Measurements from ENCODE around the gene DHCR24.

Gene DHCR24

DNA sequence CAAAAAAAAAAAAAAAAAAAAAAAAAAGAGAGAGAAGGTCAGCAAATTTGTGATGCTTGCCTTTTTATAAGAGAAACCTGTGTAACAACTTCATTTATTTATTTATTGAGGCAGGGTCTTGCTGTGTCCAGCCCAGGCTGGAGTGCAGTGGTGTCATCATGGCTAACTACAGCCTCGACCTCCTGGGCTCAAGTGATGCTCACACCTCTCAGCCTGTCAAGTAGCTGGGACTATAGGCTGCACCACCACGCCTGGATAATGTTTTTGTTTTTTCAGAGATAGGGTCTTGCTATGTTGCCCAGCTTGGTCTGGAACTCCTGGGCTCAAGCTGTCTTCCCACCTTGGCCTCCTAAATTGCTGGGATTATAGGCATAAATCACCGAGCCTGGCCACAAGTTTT lies 42.4 kb downstream of the DHCR24 start:
- no peak for DNase-seq (ENCODE audit: low spot score)

DNA sequence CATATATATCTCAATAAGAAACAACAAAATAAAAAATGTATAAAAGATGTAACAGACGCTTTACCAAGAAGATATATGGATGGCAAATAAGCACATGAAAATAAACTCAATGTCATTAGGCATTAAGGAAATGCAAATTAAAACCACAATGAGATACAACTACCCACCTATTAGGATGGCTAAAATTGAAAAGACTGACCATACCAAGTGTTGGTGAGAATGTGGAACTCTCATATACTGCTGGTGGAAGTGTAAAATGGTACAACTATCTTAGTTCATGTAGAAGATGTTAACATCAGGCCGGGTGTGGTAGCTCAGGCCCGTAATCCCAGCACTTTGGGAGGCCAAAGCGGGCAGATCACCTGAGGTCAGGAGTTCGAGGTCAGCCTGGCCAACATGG lies 43.5 kb downstream of the DHCR24 start:
- no peak for DNase-seq (ENCODE audit: low spot score)

DNA sequence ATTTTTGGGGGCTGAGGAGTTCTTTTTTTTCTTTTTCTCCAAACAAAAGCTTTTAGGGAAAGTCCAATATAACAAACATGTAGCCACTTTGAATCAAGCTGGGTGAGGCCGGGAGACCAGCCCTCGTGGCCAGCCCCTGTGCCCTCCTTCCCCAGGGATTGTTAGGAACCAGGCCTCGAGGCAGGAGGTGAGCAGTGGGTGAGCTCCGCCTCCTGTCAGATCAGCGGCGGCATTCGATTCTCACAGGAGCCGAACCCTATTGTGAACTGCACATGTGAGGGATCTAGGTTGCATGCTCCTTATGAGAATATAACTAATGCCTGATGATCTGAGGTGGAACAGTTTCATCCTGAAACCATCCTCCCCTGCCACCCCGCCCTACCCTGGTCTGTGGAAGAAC lies 44.0 kb downstream of the DHCR24 start:
- DNase-seq (ENCODE audit: low spot score) = no peak

DNA sequence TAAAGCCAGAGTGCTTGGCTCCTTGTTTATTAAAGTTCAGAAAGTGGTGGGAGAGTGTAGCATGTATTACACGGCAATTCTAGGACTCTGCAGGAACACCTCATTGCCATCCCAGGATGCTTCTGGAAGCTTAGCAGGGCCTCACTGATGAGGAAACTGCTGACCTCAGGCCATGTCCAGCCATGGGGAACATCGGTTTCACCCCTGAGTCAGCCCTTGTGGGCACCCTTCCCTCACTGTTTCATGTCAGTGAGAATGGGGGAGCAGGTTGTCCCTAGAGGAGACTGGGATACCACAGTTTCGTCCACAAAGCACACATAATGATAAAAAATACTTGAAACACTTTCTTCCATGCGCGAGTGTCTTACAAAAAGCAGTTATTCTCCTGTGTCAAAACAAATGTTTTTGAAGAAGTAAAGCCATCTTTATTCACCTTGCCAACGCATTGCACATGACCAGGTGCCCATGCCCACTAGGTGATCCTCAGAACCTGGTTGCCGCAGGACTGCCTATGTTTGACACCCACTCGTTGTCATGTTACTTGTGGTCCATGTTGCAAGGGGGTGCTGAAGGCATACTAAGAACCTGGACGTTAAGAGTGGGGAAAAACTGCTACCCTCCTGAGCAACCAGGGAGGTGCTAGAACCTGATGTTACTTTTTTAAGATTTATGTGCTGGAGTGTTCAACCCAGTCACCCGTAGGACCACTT lies 44.6 kb downstream of the DHCR24 start:
- no peak for DNase-seq (ENCODE audit: low spot score)

DNA sequence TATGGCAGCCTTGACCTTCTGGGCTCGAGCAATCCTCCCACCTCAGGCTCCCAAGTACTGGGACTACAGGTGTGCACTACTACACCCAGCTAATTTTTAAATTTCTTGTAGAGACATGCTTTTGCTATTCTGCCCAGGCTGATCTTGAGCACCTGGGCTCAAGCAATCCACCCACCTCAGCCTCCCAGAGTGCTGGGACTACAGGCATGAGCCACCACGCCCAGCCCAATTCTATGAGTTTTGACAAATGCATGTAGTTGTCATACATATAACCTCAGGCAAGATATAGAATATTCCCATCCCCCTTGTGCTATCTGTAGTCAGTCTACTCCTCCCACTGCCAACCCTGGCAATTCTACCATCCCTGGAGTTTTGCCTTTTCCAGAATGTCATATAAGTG lies 47.2 kb downstream of the DHCR24 start:
- no peak for DNase-seq (ENCODE audit: low spot score)

DNA sequence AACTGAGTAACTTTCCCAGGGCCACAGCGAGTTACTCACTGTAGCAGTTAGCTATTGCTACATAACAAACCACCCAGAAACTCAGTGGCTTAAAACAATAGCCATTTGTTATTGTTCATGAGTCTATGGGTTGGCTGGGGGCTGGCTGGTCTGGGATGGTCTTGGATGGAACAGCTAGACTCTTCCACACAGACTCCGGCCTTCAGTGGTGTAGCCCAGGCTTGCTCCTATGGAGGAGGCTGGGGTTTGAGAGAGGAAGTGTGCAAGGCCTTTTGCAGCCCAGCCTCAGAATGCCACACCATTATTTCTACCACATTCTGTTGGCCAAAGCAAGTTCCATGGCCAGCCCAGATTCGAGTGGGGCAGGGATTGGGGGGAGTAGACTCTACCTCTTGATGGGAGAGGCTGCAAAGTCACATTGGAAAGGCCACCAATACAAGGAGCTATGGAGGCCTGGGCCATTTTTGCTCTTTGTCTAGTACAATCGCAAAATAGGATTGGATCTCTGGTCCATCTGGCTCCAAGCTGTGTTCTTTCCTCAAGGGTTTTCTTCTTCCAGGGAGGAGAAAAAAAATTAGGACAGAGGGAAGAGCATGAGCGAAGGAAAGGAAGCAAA lies 48.3 kb downstream of the DHCR24 start:
- no peak for DNase-seq (ENCODE audit: low spot score)

DNA sequence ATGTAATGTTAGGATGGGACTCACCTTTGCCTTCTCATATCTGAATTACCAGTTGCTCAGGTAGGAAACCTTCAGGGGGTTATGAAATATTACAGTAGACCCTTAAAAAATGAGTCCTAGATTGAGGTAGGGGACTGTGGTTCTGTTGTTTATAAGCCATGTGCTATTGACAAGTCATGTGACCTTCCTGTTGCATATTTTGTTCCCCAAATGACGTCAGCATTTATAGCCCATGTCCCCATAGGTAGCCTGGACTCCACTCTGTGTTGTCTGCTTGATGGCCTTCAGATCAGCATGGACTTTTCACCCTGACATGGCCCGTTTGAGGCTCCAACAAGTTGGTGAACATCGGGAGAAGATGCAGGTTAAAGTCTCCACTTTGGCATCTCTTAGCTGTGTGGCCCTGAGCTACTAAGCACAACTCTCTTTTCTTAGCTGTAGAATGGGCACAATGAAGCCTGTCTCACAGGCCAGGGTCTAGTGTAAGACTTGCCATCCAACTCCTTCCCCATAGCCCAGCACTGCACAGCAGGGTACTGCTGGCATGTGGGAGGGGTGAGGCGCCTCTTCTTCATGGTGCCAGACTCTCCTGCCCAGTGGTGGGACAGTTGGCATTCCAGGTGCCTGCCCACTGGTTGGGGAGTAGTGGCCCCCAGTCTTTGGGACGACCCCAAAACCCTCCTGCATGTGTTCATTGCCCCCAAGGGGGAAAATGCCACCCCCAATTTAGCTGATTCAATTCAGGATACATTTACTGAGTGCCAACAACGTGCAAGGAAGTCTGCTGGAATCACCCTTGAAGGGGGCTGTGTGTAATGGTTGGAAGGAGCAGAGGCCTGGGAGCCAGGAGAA lies 49.8 kb downstream of the DHCR24 start:
- DNase-seq (ENCODE audit: low spot score) = no peak

DNA sequence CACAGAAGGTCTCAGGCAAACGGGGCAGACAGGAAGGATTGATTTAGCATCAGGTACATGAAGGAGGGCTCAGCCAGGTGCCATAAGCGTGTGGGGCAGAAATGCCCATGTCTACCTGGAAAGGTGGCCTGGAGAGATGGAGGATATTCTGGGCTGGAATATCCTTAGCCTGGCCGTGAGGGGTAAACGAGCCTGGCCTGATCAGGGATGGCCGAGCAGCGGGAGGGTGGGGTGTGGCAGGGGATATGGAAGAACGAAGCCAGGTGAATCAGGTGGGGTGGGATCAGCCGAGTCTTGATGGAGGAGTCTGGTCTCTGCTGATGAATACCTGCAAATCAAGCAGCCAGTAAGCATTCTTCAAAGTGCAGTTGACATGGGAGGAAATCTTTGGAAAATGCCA lies 50.4 kb downstream of the DHCR24 start:
- DNase-seq (ENCODE audit: low spot score) = no peak

DNA sequence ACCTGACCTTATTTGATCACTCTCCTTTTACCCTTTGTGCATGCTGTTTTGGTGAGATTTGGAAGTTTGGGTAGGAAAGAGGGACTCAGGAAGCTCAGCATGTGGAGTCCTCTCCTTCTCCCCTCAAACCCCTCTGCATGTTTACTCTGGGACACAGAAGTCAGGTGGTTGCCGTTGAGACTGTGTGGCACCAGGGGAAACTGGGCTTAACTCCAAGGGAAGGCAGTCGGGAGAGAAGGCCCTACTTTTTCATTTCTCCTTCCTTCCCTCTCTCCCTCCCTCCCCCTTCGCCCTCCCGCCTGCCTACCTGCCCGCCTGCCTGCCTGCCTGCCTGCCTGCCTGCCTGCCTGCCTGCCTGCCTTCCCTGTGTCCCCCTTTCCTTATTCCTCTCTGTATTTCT lies 51.0 kb downstream of the DHCR24 start:
- DNase-seq (ENCODE audit: low spot score) = no peak

DNA sequence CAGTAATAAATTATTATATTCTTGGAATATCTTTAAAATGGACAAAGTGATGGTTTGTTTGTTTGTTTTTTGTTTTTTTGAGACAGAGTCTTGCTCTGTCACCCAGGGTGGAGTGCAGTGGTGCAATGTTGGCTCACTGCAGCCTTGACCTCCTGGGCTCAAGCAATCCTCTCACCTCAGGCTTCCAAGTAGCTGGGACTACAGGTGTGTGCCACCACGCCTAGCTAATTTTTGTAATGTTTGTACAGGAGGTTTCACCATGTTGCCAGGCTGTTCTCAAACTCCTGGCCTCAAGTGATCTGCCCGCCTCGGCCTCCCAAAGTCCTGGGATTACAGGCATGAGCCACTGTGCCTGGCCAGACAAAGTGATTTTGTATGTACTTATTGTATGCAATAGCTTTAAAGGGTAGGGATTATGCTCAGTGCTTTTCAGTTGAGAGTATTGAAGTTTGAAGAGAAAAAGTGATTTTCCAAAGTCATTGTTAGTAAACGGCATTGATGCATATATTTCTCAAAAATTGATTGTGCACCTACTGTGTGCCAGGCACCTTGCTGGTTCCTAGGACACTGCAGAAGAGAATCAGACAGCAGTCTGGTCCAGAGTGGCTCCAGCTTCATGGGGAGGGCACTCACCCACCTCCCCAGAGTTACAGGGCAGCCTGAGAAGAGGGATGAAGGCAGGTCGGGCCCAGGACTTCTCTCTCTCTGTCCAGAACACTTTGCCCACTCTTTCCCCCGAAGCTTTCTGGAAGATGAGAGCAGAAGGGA lies 51.7 kb downstream of the DHCR24 start:
- DNase-seq (ENCODE audit: low spot score) = no peak

DNA sequence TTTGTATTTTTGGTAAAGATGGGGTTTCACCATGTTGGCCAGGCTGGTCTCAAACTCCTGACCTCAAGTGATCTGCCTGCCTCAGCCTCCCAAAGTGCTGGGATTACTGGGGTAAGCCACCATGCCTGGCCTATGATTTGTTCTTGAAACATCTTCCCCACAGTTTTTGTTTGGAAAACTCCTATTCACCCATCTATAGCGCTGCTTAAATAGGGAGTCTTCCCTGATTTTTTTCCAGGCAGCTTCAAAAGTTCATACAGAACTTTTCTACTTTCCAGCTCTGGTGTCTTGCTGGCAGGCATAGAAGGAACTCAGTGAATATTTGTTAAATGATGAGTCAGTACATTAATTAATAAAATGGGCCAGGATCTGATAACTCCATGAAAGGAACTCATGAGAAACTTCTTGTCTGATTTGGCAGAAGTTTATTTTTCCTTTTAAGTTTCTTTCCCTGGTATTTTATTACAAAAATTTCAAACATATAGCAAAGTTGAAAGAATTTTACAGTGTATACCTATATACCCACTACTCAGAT lies 52.9 kb downstream of the DHCR24 start:
- DNase-seq (ENCODE audit: low spot score) = no peak

DNA sequence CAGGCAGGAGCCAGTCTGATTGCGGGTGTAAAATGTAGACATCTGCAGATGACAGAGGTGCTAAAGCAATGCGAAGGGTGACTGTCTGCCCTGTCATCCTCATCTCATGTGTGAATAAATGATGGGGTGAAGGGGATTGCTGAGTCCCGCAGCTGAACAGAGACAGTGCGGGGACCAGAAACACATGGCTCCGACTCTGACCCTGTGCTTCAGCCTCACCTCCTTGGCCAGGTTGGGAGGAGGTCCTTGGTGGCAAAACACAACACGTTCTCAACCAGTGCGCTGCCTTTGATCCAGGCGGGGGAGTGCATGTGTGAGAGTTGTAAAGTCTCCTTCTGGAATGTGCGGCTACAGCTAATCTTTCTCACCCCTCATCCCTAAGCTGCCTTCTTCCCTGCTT lies 53.9 kb downstream of the DHCR24 start:
- no peak for DNase-seq (ENCODE audit: low spot score)

DNA sequence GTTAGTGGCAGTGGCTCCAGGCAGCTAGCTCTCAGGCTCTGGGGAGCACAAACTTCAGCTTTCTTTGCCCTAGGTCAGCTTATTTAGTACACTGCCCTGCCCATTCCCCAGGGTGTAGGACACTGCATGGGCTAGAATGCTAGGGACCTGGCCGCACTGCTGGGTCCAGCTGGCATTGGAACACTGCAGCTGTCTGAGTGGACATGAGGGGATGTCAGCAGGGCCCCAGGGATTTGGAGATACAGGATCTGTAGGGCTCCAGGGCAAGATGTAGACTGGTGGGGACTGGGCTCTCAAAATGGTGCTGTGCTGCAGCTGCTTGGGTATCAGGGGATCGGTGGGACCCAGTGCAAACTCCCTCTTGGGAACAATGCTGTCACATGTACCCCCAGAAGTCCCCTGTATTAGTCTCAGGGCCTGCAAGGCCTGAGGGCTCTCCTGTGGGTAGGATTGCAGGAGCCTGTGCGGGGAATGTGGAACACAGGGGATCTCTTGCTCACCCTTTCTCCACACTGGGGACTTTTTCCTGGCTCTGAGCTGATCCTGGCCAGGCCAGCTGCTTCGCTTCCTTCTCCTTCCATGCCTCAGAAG lies 60.7 kb downstream of the DHCR24 start:
- DNase-seq (ENCODE audit: low spot score) = no peak

DNA sequence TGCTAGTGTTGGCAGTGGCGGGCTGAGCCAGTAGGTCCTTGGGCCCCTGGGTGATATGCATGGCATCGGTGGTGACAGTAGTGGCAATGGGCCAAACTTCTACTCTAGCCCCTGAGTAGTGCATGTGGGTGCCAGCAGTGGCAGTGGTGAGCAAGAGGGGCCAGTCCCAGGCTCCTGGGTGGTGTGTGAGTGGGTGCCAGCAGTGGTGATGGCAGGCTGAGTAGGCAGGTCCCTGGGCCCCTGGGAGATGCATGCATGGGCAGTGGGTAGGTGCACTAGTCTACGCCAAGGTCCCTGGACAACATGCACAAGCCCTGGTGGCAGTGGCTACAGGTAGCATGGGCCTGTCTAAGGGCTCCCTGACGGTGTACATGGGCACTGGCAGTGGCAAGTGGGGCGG lies 61.3 kb downstream of the DHCR24 start:
- DNase-seq (ENCODE audit: low spot score) = no peak

DNA sequence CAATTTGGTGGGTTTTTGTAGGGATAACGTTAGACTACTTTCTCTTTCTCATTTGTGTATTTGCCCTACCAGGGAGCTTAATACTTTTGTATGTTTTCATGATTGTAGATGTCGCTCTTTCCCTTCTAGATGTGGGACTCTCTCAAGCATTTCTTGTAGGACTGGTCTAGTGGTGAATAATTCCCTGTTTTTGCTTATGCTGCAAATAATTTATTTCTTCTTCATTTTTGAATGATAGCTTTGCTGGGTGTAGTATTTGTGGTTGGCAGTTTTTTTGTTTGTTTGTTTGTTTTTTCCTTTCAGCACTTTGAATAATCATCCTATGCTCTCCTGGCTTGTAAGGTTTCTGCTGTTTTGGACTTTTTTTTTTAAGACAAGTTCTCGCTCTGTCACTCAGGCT lies 63.3 kb downstream of the DHCR24 start:
- DNase-seq (ENCODE audit: low spot score) = no peak

DNA sequence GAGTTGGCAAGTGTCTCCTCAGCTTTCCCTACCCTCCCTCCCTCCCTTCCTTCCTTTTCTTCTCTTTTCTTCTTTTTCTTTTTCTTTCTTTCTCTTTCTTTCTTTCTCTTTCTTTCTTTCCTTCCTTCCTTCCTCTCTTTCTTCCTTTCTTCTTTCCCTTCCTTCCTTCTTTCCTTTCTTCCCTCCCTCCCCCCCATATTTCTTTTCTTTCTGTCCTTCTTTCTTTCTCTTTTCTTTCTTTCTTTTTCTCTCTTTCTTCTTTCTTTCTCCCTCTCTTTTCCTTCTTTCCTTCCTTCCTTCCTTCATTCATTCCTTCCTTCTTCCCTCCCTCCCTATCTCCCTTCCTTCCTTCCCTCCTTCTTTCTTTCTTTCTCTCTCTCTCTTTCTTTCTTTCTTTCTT lies 67.3 kb downstream of the DHCR24 start:
- no peak for DNase-seq (ENCODE audit: low spot score)

DNA sequence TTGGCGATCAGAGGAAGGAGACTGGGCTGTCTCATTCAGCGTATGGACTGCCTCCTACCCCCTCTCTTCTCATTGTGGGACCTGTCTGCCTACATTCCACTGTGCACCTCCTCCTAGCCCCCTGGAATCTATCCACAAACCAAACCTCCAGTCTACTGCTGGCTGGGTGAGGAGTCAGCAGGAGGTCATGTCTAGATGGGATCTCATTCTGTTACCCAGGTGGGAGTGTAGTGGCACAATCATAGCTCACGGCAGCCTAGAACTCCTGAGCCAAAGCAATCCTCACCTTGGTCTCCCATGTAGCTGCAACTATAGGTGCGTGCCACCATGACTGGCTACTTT lies 67.8 kb downstream of the DHCR24 start:
- DNase-seq (ENCODE audit: low spot score) = no peak

DNA sequence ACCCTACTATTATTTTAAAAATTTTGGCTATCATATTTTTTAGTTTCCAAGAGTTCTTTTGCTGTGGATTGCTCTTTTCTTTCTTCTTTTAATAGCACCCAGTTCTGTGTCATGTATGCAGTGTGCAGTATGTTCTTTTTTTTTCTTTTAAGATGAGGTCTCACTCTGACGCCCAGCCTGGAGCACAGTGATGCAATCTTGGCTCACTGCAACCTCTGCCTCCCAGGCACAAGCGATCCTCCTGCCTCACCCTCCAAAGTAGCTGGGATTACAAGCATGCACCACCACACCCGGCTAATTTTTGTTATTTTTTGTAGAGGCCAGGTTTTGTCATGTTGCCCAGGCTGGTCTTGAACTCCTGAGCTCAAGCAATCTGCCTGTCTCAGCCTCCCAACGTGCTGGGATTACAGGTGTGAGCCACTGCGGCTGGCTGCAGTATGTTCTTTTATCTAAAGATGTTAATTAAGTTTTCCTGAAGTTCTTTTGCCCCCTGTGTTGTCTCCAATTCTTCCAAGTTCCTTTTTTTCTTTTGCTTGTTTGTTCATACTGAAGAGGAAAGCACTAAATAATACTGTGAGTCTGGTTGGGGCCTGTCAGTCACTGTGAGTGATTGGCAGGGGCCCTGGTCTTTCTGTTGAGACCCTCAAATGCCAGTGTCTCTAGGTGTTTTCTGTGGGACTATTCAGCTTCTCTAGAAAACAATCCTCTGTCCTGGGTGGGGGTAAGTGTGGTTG lies 68.4 kb downstream of the DHCR24 start:
- DNase-seq (ENCODE audit: low spot score) = no peak

DNA sequence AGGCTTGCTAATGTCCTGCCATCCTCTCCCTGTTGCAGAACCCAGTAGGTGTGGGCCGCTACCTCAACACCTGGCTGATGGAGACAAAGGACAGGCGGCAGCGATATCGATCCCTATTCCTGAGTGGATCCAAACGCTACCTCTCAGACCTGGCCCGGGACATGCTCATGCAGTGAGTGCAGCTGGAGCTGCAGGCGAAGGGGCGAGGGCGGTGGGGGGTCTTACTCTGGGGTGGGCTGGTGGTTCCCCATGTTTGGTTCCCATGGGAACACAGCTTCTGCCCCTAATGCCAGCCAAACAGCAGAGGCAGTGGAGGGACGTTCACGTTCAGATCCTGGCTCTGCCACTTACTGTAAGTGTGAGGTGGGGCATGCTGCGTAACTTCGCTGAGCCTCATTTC lies 70.0 kb downstream of the DHCR24 start:
- no peak for DNase-seq (ENCODE audit: low spot score)

DNA sequence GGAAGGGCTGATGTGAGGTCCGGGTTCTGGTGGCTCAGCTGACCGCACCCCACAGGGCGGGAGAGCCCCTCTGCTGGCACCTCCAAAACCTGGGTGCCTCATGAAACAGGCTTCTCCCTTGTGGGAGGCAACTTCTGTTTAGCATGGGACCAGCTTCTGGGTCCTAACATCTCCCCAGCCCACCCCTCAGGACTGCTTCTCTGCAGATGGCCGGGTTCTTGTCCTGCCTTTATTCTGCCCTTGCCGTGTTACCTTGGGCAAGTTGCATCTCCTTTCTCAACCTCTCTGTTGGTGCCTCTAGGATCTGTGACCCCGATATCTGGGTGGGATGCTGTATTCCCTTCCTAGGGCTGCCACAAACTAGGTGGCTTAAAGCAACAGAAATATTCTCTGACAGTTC lies 70.9 kb downstream of the DHCR24 start:
- DNase-seq (ENCODE audit: low spot score) = no peak
